GM18508 (cell line): ENCODE measurements around the gene HOXA4.

ENCODE experiments used
- ATAC-seq: cut with Tn5 transposase; IDR thresholded peaks from one replicate; pipeline ENCODE4 v1.9.1; 2021; ENCODE audit warnings: moderate number of reproducible peaks; ENCODE audit not compliant: insufficient read depth, unreplicated experiment

The HOXA4 gene

DNA sequence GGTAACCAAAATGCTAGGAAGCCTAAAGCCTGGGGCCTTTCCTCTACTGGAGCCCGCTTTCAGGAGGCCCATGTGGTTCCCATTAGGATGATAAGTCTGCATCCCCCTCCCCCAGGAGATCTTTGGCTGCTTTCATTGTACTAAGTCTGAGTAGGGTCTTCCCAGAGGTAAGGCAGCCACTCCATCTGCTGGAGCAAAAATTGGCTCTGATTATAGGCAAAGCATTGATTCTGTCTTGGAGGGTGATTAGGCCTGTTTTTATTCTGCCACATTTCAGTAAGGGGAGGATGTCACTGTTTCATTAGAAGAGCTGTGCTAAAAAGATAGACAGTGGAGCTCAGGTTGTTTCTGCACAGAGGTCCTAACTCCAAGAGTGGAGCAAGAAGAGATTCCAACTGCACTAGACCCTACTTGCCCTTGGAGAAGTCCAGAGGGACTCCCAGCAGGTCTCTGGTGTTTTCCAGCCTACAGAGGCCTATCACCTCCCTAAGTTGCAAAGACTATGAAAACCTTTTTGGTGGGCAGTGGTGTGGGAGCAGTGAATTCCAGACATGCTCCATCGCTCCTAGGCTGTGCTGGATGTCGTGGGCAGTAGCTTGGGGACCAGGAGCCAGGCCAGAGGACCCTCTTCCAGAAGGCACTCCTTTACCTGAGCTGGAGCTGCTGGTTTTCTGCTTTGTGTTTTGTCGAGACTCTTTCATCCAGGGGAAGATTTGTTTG, 20.9 kb downstream of the HOXA4 start:
- ATAC-seq = no peak

DNA sequence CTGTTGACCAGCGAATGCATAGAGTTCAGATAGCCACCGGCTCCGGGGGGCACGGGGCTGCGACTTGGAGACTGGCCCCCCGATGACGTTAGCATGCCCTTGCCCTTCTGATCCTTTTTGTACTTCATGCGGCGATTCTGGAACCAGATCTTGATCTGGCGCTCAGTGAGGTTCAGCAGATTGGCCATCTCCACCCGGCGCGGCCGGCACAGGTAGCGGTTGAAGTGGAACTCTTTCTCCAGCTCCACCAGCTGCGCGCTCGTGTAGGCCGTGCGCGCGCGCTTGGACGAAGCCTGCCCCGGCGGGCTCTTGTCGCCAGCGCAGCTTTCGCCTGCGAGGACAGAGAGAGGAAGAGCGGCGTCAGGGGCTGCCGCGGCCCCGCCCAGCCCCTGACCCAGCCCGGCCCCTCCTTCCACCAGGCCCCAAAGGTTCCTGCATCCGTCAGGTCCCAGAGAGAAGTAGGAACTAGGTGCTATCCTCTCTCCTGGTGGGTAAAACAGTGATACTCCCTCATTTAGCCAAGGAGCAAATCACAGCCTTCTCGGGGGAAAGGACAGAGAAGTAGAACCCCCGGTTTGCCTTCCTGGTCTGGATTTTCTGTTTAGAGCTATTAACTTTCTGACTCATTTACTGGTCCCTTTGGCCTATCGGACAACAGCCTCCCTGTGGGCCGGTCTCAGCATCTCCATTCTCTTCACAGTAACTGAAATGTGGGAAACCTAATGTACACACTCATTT, 22.0 kb downstream of the HOXA4 start:
- ATAC-seq = no peak

DNA sequence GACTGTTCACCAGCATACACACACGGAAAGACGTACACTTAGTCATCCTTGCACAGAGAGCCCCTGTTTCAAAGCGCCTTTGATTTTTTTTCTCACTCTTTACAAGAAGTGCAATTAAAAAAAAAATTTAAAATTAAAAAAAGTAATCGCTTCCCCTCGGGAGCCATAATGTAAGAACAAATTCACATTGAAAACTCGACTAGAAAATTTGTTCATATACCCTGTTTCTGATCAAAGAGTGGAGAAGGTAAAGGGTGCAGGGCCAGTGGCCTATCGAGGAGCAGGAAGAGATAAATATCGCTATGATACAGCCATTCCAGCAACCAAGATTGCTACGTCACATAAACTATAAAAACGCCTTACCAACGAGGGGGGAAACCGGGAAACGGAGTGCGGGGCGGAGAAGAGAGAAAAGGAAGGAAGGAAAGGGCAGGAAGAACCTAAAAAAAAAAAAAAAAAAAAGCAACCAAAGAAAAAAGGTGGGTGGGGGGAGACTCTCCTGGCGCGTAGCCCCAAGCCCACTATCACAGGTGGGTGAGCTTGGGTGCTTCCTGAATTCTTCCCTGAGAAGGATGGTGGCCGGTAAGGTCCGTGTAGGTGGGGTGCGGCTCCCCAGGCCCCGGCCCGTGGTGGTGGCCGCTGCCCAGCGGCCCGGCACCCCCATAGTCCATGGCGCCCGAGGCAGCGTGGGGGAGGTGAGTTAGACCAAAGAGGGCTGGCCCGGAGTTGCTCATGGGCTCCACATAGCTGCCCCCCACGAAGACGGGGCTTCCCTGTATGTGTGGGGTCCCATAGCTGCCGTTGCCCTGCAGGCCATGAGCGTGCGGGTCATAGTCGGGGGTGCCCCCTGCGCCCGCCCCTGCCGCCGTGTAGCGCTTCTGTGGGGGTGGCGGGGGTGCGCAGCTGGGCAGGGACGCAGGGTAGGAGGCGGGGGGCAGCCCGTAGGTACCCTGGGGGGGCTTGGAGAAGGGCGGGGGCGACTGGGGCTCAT, 22.9 kb downstream of the HOXA4 start:
- ATAC-seq = no peak

DNA sequence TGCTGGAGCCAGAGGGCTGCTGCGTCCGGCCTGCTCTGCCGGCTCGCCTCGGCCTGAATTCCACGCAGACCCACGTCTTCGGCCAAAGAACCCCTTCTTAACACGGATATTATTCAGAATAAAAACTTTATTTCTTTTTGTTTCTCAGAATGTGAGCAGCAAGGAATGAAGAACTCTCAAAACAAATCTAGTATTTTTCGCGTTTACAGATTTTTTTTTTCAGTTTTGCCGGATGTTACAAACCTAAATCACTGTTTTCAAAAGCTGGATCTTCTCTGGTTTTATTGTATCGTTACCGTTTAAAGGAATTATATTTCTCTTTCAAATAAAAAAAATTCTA, 23.7 kb downstream of the HOXA4 start:
- no peak for ATAC-seq

DNA sequence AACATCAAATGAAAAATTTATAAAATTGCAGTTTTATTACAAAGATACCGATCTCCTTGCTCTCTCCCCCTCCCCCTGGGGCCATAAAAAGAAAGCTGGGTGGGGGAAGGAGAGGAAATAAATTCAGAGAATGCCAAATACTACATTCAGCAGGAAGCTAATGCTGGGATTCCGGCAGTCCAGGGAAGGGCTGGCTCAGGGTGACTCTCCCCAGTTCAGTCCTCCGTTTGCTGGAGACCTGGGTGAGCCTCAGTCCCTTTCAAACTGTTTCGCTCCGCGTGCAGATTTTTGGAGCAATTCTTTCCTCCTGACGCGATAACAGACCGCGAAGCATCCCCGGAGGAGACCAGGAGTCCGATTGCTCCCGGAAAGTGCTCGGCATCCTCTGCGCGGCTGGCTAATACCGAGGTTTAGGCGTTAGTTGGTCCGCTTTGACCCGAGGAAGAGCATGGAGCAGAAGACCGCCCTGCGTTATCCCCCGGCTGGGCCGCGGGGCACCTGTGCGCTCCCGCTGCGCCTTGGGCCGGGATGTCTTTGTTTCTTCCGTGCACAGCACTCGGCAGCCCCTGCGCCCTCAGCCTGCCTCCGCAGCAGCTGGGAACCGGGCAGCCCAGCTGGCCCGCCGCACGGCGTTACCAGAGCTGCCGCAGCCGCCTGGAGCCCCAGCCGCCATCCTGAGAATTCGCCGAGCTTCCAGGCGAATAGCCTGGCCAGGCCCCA, 24.2 kb downstream of the HOXA4 start:
- no peak for ATAC-seq

DNA sequence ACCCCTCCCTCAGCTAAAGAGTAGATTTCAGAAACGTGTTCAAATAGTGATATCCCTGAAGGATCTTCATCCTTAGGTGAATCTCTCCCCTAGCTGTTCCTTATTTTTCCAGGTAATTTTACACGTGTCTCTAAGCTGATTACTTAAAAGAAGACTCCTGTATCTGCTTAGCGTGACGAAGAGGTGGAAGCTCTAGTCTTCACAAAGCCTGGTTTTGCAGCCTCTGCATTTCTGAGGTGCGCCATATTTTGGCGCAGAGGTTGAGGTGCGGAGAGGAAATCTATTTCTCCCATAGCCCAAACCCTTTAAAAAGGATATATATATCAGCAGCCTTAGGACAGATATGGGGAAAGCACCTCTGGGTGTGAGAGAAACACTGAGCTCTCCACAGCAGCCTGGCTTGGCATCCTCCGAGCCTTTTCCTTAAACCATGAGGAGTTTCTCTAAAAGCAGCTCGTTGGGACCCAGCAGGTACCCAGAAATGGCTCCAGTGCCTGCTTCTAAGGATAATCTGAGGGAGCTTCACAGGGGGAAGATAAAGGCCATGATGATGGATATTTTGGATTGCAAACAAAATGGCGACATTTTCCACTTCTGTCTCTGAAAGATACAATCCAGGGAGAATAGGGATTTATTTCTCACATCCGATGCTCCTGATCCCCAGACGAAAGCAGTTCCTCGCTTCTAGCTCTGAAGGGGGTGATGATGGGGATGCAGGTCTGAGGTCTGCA, 25.1 kb downstream of the HOXA4 start:
- ATAC-seq = no peak

DNA sequence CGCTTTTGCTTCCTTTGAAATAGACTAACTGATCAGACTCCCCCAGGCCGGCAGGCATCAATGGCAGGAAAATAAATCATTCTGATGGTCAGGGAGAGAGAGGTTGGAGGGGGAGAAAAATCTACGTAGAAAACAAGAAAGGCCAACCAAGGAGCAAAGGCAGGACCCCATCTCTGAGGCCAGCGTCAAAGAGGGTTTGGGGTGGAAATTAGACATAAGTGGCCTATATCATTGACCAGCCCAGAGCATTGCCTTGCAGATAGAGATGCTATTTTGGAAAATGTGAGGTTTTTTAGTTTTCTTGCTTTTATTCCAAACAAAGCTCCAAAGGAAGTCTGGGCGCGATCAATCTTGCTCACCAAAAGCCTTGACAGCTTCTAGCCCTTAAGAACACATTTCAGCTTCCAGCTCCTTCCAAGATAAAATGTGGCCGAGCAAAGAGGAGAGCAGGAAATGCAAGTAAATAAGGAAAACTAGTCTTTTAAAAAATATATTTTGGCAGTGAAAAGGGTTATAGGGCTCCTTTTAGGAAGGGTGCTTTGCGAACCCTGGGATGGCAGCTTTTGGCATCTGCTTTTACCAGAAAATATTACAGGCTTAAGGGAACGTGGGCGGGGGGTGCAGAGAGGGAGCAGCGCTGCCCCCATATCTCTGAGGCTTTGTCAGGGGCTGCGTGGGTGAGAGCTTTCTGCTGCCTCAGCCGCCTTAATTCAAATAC, 26.1 kb downstream of the HOXA4 start:
- ATAC-seq = no peak

DNA sequence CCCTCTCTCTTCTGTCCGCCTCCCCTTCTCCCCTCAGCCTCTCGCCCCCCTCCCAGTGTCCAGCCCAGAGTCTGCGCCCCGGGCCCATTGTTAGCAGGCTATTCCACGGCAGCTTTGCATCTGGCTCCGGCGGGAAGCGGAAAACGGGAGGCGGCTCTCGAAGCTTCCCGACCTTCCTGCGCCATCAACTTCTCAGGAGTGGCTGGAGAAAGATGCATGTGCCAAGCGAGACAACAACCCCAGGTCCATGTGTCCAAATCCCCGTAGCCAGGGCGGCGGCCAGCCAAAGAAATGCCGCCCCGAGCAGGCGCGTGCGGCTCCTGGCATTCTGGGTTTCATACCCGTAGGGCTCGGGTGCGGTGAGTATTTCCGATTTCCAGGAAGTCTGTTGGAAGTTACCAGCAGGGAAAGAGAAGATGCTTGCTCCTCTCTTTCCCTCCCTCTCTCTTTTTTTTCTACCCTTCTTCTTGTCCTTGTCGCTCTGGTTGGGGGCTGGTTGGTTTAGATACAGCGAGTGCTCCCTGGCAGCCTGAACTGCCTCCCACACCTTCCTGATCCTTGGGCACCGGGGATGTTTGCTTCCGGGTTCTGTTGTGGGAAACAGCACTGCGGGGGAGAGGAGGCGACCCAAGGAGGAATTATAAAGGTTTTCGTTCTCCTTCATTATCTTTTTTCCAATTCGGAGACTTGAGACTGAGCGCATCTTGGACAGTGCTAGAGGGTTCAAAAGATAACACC, 26.9 kb downstream of the HOXA4 start:
- no peak for ATAC-seq

DNA sequence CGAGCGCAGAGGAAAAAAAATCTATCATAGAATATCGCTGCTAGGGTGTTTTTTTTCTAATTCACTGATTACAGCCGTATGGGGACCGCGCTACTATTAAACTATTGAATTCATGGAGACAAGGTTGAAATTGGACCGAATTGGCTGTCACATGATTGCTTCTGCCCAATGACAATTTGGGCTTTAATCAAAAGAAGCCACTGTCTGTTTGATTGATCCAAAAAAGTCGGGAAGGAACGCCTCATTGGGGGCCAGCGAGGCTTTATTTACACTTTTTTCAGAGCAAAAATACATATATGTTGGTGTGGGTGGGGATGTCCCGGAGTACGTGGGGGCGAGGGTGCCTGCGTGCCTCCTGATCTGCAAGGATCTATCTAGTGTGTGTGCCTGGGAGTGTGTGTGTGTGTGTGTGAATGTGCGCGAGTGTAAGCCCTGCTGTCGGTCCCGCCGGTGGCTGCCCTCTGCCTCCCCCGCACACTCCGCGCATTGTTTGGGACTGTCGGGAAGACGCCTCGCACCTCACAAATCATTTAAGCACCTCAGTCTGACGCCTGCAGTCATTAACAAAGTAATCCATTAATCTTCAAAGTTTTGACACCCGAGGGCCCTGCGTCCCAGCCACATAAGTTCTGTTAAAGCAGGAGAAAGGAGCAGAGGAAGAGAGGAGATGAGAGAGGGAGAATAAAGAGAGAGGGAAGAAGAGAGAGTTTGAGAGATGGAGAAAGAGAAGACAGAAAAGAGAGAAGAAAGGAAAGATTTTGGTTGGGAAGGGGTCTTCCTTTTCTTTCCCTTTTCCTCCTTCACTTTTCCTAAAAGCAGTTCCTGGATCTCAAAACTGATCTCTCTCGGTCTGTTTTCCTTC, 27.7 kb downstream of the HOXA4 start, which contains the start of gene HOXA2:
HOXA2 (minus strand) TSS at position 103 of the 862 bp plus-strand sequence. CDS start 183 bp downstream, outside the sequence.
- no peak for ATAC-seq

DNA sequence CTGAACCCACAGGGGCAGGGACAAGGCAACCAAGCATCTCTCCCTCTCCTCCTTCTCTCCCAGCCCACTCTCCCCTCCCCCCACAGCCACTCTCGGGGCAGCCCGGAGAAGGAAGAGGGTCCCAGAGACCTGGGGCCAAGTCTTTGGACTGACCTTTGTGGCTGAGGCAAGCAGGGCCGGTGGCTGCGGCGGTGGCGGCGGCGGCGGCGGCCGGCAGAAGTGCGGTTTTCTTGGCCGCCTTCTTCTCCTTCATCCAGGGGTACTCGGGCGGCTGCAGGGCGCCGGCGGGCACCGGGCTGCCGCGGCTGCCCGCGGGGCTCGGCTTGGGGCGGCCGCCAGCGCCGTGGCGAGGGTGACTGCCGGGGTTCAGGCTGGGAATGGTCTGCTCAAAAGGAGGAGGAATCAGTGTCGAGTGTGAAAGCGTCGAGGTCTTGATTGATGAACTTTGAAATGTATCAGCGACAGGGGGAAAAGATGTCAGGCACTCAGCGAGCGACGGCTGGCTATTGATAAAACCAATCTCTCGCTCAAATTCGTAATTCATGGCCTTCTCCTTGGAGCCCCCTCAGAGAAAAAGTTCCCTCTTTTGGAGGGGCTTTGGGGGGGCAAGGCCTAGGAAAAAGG, 28.5 kb downstream of the HOXA4 start:
- no peak for ATAC-seq

DNA sequence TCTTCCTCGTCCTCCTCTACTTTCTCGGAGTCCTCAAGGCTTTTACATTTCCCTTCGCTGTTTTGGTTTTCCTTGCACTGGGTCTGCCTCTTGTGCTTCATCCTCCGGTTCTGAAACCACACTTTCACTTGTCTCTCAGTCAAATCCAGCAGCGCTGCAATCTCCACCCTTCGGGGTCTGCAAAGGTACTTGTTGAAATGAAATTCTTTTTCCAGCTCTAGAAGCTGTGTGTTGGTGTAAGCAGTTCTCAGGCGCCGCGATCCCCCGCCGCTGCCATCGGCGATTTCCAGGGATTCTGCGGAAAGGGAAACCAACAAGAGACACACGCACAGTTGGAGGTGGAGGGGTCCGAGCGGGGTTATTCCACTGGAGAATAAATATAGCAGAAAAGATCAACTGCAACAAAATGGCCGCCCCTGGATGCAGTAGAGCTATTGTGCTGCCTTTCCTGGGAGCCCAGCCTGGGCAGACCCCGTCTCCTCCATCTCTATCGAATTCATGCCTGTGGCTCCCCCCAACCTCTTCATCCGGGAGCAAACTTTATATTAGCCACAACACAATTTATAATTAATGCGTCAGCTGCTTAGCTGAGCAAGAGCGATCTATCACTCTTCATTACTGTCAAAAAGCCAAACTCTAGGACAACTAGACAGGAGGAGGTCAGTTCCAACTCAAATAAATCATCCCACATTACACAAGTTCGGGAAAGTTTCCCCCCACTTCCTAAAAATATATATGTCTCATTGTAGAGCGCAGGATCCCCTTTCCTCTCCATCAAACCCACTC, 29.2 kb downstream of the HOXA4 start:
- ATAC-seq = no peak

DNA sequence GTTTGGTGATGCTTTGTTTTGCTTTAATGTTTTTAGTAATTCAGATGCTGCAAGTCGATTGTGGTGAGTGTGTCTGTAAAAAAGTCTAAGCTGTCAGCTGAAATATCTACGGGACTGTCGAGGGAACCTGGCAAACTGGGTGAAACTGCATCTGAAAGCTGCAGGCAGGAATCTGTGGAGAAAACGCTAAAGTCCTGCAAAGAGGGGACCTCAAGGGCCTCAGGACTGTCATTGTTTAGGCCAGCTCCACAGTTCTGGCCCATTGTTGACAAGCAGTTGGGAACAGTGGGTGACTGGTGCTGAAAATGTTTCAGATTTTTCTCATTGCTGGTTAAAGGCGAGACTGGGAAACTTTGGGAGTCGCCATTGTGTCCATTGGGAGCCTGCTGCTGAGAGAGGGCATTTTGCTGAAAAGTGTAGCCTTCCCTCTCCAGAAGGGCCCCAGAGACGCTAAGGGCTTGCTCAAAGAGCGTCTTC, 29.8 kb downstream of the HOXA4 start:
- no peak for ATAC-seq

DNA sequence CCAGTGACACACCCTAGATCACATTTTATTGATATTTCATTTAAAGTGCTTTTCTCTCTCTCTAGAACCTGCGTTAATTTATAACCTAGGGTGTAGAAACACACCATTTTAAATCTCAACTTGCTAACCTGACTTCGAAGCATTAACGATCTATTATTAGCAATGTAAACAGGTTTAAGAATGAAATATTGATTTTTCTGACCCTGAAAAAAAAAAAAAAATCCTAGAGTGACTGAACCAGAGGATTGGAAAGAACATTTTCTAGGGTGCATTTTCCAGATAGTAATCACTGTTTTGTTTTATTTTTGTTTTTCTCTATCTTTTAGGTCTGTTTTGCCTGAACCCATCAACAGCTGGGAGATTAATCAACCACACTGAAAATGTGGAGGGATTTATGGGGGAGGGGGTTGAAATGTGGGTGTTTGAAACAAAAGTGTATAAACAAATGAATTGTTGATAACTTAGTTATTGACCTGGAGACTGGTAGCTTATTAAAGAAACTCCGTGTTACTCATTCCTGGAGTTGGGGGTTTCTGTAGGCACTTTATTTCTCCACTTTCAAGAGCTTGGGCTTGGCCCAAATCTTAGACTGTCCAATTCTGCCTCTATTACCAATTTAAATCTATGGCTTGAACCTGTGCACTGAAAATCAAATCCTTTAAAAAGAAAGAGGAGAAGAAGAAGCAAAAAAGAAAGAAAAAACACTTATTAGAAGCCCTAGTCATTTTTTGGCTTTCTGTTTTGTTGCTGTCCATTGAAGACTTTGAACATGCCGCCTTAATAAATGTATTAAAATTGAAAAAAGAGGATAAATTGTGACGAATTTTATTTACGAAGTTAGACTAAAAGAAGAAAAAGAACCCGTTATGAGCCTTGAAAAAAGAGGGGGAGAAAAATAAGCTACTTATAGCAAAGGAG, 30.8 kb downstream of the HOXA4 start:
- ATAC-seq = no peak

DNA sequence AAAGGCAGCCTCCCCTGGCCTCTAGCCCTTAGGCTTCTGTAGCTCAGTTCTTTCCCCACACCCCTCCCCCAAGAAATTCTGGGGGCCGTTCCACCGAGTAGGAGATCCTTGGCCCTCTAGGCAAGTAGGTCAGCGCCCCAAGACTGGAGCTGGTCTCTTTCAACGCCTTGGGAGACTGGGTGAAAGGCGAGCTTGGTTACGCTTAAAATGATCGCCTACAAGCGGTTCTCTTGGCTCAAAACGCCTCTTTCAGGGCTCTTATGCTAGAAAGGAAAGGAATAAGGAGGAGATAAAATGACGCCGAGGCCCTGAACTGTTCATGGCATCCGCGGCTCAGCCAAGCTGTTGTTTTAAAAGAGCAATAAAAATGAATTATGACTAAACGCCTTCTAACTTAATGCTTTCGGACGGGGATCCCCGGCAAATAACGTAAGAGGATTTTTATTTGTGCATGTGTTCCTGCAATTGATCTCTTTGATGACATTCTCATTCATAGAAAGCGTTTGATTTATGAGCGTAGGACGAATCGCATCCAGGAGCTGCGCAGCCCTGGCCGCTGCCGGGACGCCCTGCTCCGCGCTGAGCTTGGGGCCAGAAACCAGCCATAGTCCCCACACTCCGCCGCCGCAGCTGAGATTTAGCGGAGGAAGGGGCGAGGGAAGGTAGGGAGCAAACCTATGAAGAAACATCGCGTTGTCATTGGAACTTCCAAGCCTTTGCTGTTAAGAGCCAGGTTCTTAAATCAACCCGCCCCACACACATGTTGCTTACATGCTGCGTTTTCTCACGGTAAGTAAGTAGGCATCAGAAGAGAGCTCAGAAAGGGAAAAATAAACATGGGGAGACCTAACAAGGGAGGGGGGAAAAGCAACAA, 31.7 kb downstream of the HOXA4 start:
- ATAC-seq = no peak
